GM12891 (cell line): ENCODE results near the gene XKR8.

Experiments used
- DNase-seq: peaks from one replicate; pipeline ENCODE4 v3.0.0; 2011; ENCODE audit warnings: low spot score; ENCODE audit not compliant: insufficient read length
- FAIRE-seq: peaks from 2 replicates; lab custom pipeline; 2011; peaks lifted over from hg19 to GRCh38; lab: Jason Lieb, UNC
- PAX5 ChIP-seq: IDR thresholded peaks from 2 replicates; pipeline ENCODE4 v1.6.1; 2011; ENCODE audit warnings: low read length, moderate library complexity, mild to moderate bottlenecking; ENCODE audit not compliant: insufficient read depth, severe bottlenecking
- POLR2AphosphoS5 ChIP-seq: IDR thresholded peaks from 2 replicates; pipeline ENCODE4 v1.6.1; 2011; ENCODE audit warnings: low read depth, low read length, control low read depth

Gene XKR8

DNA sequence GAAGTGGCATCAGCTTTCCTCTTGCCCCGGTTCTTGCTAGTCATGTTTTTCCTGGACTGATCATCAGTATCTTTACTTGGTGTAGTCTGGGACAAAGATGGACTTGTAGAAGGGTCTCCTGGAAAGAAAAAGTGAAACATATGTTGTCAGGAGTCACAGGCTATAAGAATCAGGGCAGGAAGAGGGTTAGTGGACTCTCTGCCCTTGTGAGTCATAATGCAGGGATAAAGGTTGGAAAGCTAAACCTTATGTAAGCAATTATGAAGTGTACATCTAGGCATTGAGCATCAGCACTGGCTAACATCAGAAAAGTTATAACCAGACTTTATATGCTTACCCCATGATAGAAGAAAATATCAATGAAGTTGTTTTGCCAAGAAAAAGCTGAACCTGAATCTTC, 51.2 kb downstream of the XKR8 start:
- FAIRE-seq (no peak), DNase-seq (no peak)
- TF ChIP-seq PAX5 (no peak), POLR2AphosphoS5 (no peak)
